HepG2 (cell line): Measurements from ENCODE around the gene KLF12. TPM values are rescaled to one million over a fixed set of nuclear protein-coding genes. Genes with fewer than 3 reads are reported as not detected.

ENCODE experiments used
- ATAC-seq: fragments of 200-7000 bp; cut with Tn5 transposase; 3 replicates; pipeline ENCODE4 v1.9.1; 2020; ENCODE audit warnings: mild to moderate bottlenecking, moderate library complexity
- BruUV-seq: library from RNA; stranded (reverse); fragments of 400-500 nt; replicated peaks from 2 replicates; lab custom pipeline; 2021; lab: Mats Ljungman, UMichigan
- CTCF ChIA-PET: fragments of 300-600 bp; formaldehyde crosslinking; extraction: SDS; loops from one replicate; lab custom pipeline; 2021; ENCODE audit warnings: low total read pairs, inconsistent platforms, low intra/inter-chr PET ratio; lab: Yijun Ruan, JAX
- POLR2A ChIA-PET: fragments of 350-600 bp; sonication (Branson Sonifier 250); formaldehyde crosslinking; loops from one replicate; lab custom pipeline; 2020; ENCODE audit warnings: antibody characterized with exemption, inconsistent platforms; lab: Yijun Ruan, JAX
- DNase-seq: peaks from one replicate; pipeline ENCODE4 v3.0.0-alpha.2; 2015; ENCODE audit warnings: low spot score
- FAIRE-seq: peaks from 3 replicates; lab custom pipeline; 2011; peaks lifted over from hg19 to GRCh38; lab: Jason Lieb, UNC
- H2AFZ ChIP-seq: one replicate; pipeline ENCODE4 v1.6.1; 2011; ENCODE audit warnings: low read length, inconsistent platforms
- H3K27ac ChIP-seq: fragments of 300-600 bp; 3 replicates; pipeline ENCODE4 v1.8.0; 2011; ENCODE audit warnings: mixed run types, mild to moderate bottlenecking, mixed read lengths, low read length, inconsistent platforms; ENCODE audit not compliant: insufficient read depth; ENCODE audit errors: extremely low read length
- H3K27me3 ChIP-seq, 2 experiments: fragments of 200-600 bp in 1 of 2; 2 replicates in 1 of 2; 3 replicates in 1 of 2; pipeline versions ENCODE4 v1.6.0 to v1.8.0; 2011; ENCODE audit warnings: low read length in 2 of 2, mild to moderate bottlenecking in 2 of 2, moderate library complexity in 2 of 2, inconsistent platforms in 1 of 2; ENCODE audit not compliant: insufficient read depth in 2 of 2, control insufficient read depth in 1 of 2
- H3K36me3 ChIP-seq, 2 experiments: fragments of 200-600 bp in 1 of 2; replicated peaks in 1 of 2; 2 replicates in 1 of 2; 3 replicates in 1 of 2; pipeline versions ENCODE4 v1.5.1 to v1.8.0; 2011; ENCODE audit warnings: low read length in 2 of 2, inconsistent platforms in 1 of 2; ENCODE audit not compliant: insufficient read depth in 2 of 2, control insufficient read depth in 1 of 2
- H3K4me1 ChIP-seq: 2 replicates; pipeline ENCODE4 v1.5.1; 2012; ENCODE audit warnings: low read length, inconsistent platforms; ENCODE audit not compliant: insufficient read depth
- H3K4me2 ChIP-seq: 2 replicates; pipeline ENCODE4 v1.6.0; 2011; ENCODE audit warnings: low read depth, low read length, inconsistent platforms
- H3K4me3 ChIP-seq, 3 experiments: fragments of 200-600 bp in 1 of 3; sonication (generic), shearing (Covaris generic) in 1 of 3; replicated peaks in 1 of 3; 2 replicates each; pipeline ENCODE4 v1.5.1; 2011 to 2016; ENCODE audit warnings: low read length in 3 of 3, inconsistent platforms in 2 of 3, low read depth in 2 of 3, mild to moderate bottlenecking in 2 of 3, control low read depth in 1 of 3, mixed read lengths in 1 of 3; ENCODE audit not compliant: insufficient read depth in 1 of 3
- H3K79me2 ChIP-seq: one replicate; pipeline ENCODE4 v1.6.1; 2011; ENCODE audit warnings: low read length, inconsistent platforms; ENCODE audit not compliant: insufficient read depth
- H3K9ac ChIP-seq: 2 replicates; pipeline ENCODE4 v1.6.0; 2011; ENCODE audit warnings: mild to moderate bottlenecking, low read depth, low read length, inconsistent platforms; ENCODE audit not compliant: insufficient read depth
- H3K9me3 ChIP-seq: 2 replicates; pipeline ENCODE4 v1.5.1; 2012; ENCODE audit warnings: mild to moderate bottlenecking, low read length
- H4K20me1 ChIP-seq: 2 replicates; pipeline ENCODE4 v1.6.0; 2011; ENCODE audit warnings: inconsistent platforms, mild to moderate bottlenecking, low read length, moderate library complexity; ENCODE audit not compliant: insufficient read depth
- ATF7 ChIP-seq, 2 experiments: fragments of 450-650 bp in 1 of 2; sonication (generic) in 1 of 2; formaldehyde crosslinking in 1 of 2; IDR thresholded peaks; 2 replicates each; pipeline versions ENCODE4 v1.4.0 to v1.6.1; 2016 to 2020; ENCODE audit warnings: antibody characterized with exemption in 1 of 2, mild to moderate bottlenecking in 1 of 2, missing genetic modification reagents in 1 of 2
- CHCHD3 ChIP-seq: sonication (generic); formaldehyde crosslinking; IDR thresholded peaks from 2 replicates; pipeline ENCODE4 v1.8.0; 2022; ENCODE audit warnings: mild to moderate bottlenecking, missing genetic modification reagents, moderate library complexity
- MED13 ChIP-seq: sonication (generic); formaldehyde crosslinking; IDR thresholded peaks from 2 replicates; pipeline ENCODE4 v1.5.0; 2020; ENCODE audit warnings: missing genetic modification reagents
- PHF5A ChIP-seq: IDR thresholded peaks from one replicate; pipeline ENCODE4 v1.6.1; 2018; ENCODE audit warnings: low read depth, missing genetic modification reagents; ENCODE audit not compliant: unreplicated experiment
- POGZ ChIP-seq: sonication (generic); formaldehyde crosslinking; IDR thresholded peaks from 2 replicates; pipeline ENCODE4 v1.4.0; 2020; ENCODE audit warnings: mild to moderate bottlenecking, missing genetic modification reagents
- PRPF4 ChIP-seq: fragments of 200-400 bp; formaldehyde crosslinking; IDR thresholded peaks from 2 replicates; pipeline ENCODE4 v1.6.1; 2016; ENCODE audit warnings: low read length, low read depth; ENCODE audit not compliant: poor library complexity, severe bottlenecking
- SOX13 ChIP-seq, 3 experiments: fragments of 450-650 bp in 1 of 3; sonication (generic) in 1 of 3; formaldehyde crosslinking in 1 of 3; IDR thresholded peaks in 2 of 3; conservative IDR thresholded peaks in 1 of 3; 2 replicates each; pipeline versions ENCODE4 v1.5.0 to v1.6.1; 2016 to 2020; ENCODE audit warnings: antibody characterized with exemption in 1 of 3, mild to moderate bottlenecking in 1 of 3, missing compliant biosample characterization in 1 of 3, missing genetic modification reagents in 1 of 3, moderate library complexity in 1 of 3
- SRSF4 ChIP-seq: fragments of 200-400 bp; formaldehyde crosslinking; IDR thresholded peaks from one replicate; pipeline ENCODE4 v1.6.1; 2018; ENCODE audit warnings: mild to moderate bottlenecking, low read depth, low read length, moderate library complexity; ENCODE audit not compliant: poor library complexity, severe bottlenecking
- THYN1 ChIP-seq: sonication (generic); formaldehyde crosslinking; IDR thresholded peaks from 2 replicates; pipeline ENCODE4 v1.8.1; 2023; ENCODE audit warnings: low read depth, mild to moderate bottlenecking, moderate library complexity, missing genetic modification reagents, borderline replicate concordance
- ZBTB38 ChIP-seq: sonication (generic); formaldehyde crosslinking; IDR thresholded peaks from 2 replicates; pipeline ENCODE4 v1.5.1; 2020; ENCODE audit warnings: mild to moderate bottlenecking, missing genetic modification reagents
- ZFP82 ChIP-seq: sonication (generic); formaldehyde crosslinking; IDR thresholded peaks from 2 replicates; pipeline ENCODE4 v1.5.1; 2020; ENCODE audit warnings: mild to moderate bottlenecking, missing genetic modification reagents, borderline replicate concordance
- ZNF775 ChIP-seq: sonication (generic); formaldehyde crosslinking; IDR thresholded peaks from 2 replicates; pipeline ENCODE4 v1.4.0; 2020; ENCODE audit warnings: missing genetic modification reagents, mild to moderate bottlenecking, moderate library complexity, borderline replicate concordance
- ZNF781 ChIP-seq: sonication (generic); formaldehyde crosslinking; IDR thresholded peaks from 2 replicates; pipeline ENCODE4 v1.5.1; 2020; ENCODE audit warnings: borderline replicate concordance, mild to moderate bottlenecking, missing genetic modification reagents; ENCODE audit errors: not compliant biosample characterization
- ZSCAN22 ChIP-seq: sonication (generic); formaldehyde crosslinking; IDR thresholded peaks from 2 replicates; pipeline ENCODE4 v1.4.0; 2020; ENCODE audit warnings: mild to moderate bottlenecking, missing genetic modification reagents
- WGBS: methylation state at CpG from one replicate; pipeline ENCODE4 v1.1.6; 2017; ENCODE audit warnings: low lambda C conversion rate; 5-methylcytosine and 5-hydroxymethylcytosine counted together
- in situ Hi-C: cut with HindIII; loops from 2 replicates; pipeline ENCODE4 v1.10.0; 2017; ENCODE audit warnings: low pct_unique_long_range_greater_than_20kb; ENCODE audit not compliant: extremely low pct_ligation_motif_present
- intact Hi-C: fragments of 100-400 bp; cut with micrococcal nuclease; formaldehyde crosslinking; loops from one replicate; pipeline ENCODE4 v1.10.0; 2022; ENCODE audit not compliant: unreplicated experiment
- polyA plus RNA-seq, 8 experiments: library from polyadenylated mRNA; depleted of rRNA in 3 of 8; stranded (reverse) in 7 of 8; unstranded in 1 of 8; fragments of >200 nt; fragmentation: Illumina TruSeq in 4 of 8; extraction: Trizol in 4 of 8; gene quantifications; 2 replicates each; pipeline versions ENCODE4 v1.2.1 to v1.2.3, GENCODE V29; 2011 to 2016; ENCODE audit warnings: low read depth in 4 of 8, missing spikeins in 1 of 8, mixed read lengths in 1 of 8; ENCODE audit not compliant: insufficient read depth in 1 of 8
- total RNA-seq, 5 experiments: library from RNA; depleted of rRNA; stranded (reverse); fragments of >200 nt; fragmentation: Illumina TruSeq; extraction: Trizol; gene quantifications; 2 replicates each; pipeline ENCODE4 v1.2.3, GENCODE V29; 2016; ENCODE audit warnings: low read depth in 1 of 5
- TF ChIP-seq, protein P1 (sequence below): sonication (generic); formaldehyde crosslinking; IDR thresholded peaks from 2 replicates; pipeline ENCODE4 v1.9.0; 2021; ENCODE audit warnings: missing genetic modification reagents, borderline replicate concordance
- TF ChIP-seq, protein P2 (sequence below): IDR thresholded peaks from 2 replicates; pipeline ENCODE4 v1.4.0; 2020; ENCODE audit warnings: mild to moderate bottlenecking, missing genetic modification reagents

The KLF12 gene
- total and polyA plus RNA-seq, 2 of the 13 experiments (the other 11 are each of a cell fraction or from before 2014, with no cell fraction given): 0.66 to 1.5 TPM

DNA sequence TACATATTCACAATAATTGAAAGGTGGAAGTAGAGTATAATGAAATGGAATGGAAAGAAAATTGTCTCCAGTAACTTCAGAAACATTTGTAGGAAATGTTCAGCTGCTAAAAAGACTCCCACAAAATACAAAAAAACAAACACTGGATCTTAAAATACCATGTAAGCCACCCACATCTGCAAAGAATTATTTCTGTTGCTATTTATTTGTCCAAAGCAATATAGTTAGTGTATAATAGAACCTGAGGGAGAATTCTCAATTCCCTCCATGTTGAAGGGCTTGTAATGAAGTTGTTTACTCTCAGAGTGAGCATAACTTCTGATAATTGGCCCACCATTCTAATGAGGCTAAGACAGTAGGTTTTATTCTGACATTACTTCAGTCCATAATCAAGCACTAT, 37.4 kb upstream of the KLF12 start (continued):
- TF ChIP-seq, protein P1, sequence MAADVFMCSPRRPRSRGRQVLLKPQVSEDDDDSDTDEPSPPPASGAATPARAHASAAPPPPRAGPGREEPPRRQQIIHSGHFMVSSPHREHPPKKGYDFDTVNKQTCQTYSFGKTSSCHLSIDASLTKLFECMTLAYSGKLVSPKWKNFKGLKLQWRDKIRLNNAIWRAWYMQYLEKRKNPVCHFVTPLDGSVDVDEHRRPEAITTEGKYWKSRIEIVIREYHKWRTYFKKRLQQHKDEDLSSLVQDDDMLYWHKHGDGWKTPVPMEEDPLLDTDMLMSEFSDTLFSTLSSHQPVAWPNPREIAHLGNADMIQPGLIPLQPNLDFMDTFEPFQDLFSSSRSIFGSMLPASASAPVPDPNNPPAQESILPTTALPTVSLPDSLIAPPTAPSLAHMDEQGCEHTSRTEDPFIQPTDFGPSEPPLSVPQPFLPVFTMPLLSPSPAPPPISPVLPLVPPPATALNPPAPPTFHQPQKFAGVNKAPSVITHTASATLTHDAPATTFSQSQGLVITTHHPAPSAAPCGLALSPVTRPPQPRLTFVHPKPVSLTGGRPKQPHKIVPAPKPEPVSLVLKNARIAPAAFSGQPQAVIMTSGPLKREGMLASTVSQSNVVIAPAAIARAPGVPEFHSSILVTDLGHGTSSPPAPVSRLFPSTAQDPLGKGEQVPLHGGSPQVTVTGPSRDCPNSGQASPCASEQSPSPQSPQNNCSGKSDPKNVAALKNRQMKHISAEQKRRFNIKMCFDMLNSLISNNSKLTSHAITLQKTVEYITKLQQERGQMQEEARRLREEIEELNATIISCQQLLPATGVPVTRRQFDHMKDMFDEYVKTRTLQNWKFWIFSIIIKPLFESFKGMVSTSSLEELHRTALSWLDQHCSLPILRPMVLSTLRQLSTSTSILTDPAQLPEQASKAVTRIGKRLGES: no peak

DNA sequence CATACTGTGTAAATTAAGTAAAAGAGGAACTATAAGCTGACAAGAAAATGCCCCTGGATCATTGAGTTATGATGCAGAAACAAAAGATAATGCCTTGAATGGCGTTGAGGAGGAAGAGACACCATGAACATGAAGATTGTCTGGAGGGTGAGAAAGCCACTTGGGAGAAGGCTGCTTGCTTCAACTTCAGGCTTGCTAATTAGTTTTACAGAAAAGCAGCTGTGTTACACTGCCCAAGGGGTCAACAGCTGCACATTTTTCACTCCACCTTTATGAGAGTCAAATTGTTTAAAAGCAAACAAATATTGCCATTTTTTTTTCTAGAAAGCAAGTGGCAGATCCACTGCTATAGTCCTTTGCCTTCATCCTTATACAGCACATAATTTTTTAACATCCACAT, 35.5 kb upstream of the KLF12 start:
- no peak for DNase-seq
- WGBS: 8% methylated on average over 1 of the region's 1 CpG
- no TSS peak for BruUV-seq
- Histone ChIP-seq H3K9me3 (no peaks in the 10 kb centered on the region), H3K79me2 (no peaks in the 10 kb centered on the region), H3K36me3 (no peaks in the 10 kb centered on the region), H3K9ac (no peak overlapping the region), H3K27ac (no peak overlapping the region), H4K20me1 (no peaks in the 10 kb centered on the region), H3K4me3 (no peak overlapping the region), H3K27me3 (peaks cover 0 to 2% of the 10 kb centered on the region in 2 experiments; a peak in 1 of 5 replicates)
- ATAC-seq: no peak
- in situ Hi-C loops: no loop called here
- intact Hi-C loops: loop anchor here (2.0 to 5.0 kb wide), 2 partner anchors 58 to 117 kb away; no protein-coding TSS in a partner anchor
- FAIRE-seq: no peak
- CTCF ChIA-PET: no interaction called here
- TF ChIP-seq ZNF775 (no peak), MED13 (CRISPR knock-in tag) (no peak), ZNF781 (no peak), SRSF4 (no peak), SOX13 (IDR thresholded peaks at IDR 0.05) (no peak), SOX13 (CRISPR knock-in tag; conservative IDR thresholded peaks at IDR 0.05 in 1 of 2, IDR thresholded peaks at IDR 0.05 in 1 of 2) (no peak), ZFP82 (CRISPR knock-in tag) (no peak), ZBTB38 (no peak), CHCHD3 (CRISPR knock-in tag) (no peak), THYN1 (CRISPR knock-in tag) (no peak), ZSCAN22 (no peak), PRPF4 (no peak), PHF5A (CRISPR knock-in tag) (no peak), POGZ (no peak), ATF7 (IDR thresholded peaks at IDR 0.05) (no peak), ATF7 (CRISPR knock-in tag; IDR thresholded peaks at IDR 0.05) (no peak)
- TF ChIP-seq, protein P2, sequence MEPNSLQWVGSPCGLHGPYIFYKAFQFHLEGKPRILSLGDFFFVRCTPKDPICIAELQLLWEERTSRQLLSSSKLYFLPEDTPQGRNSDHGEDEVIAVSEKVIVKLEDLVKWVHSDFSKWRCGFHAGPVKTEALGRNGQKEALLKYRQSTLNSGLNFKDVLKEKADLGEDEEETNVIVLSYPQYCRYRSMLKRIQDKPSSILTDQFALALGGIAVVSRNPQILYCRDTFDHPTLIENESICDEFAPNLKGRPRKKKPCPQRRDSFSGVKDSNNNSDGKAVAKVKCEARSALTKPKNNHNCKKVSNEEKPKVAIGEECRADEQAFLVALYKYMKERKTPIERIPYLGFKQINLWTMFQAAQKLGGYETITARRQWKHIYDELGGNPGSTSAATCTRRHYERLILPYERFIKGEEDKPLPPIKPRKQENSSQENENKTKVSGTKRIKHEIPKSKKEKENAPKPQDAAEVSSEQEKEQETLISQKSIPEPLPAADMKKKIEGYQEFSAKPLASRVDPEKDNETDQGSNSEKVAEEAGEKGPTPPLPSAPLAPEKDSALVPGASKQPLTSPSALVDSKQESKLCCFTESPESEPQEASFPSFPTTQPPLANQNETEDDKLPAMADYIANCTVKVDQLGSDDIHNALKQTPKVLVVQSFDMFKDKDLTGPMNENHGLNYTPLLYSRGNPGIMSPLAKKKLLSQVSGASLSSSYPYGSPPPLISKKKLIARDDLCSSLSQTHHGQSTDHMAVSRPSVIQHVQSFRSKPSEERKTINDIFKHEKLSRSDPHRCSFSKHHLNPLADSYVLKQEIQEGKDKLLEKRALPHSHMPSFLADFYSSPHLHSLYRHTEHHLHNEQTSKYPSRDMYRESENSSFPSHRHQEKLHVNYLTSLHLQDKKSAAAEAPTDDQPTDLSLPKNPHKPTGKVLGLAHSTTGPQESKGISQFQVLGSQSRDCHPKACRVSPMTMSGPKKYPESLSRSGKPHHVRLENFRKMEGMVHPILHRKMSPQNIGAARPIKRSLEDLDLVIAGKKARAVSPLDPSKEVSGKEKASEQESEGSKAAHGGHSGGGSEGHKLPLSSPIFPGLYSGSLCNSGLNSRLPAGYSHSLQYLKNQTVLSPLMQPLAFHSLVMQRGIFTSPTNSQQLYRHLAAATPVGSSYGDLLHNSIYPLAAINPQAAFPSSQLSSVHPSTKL (CRISPR knock-in tag): no peak
- TF ChIP-seq, all 625 proteins: peak for 0
- no peak overlapping the region for H3K4me2 ChIP-seq
- peaks cover 13% of the 10 kb centered on the region for H3K4me1 ChIP-seq
- POLR2A ChIA-PET: no interaction called here
- no peak overlapping the region for H2AFZ ChIP-seq
